ENCODE measurements around the gene NXT1. TPM values are rescaled to one million over a fixed set of nuclear protein-coding genes. Genes with fewer than 3 reads are reported as not detected.

Gene NXT1
- total RNA-seq, 1 donor from 2014 or later = 16.9 TPM

DNA sequence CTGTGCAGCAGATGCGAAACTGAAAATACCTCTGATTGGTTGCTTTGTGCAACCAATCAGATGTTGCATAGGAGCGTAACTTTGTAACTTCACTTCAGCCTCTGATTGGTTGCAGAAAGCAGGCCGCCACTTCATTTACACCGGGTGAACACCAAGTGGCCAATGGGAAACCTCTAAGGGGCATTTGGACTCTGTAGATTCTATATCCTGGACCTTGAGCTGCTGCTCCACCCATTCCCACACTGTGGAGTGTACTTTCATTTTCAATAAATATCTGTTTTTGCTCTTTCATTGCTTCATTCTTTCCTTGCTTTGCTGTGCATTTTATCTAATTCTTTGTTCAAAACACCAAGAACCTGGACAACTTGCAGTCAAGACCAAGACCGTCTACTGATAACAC lies 14.1 kb upstream of the NXT1 start:
- H3K27ac Mint-ChIP-seq (ENCODE audit: unreplicated experiment) = no peak overlapping the region
- no peak for DNase-seq (ENCODE audit: low spot score)
- no peaks in the 10 kb centered on the region for H3K36me3 Mint-ChIP-seq (ENCODE audit: low read depth)
- no peaks in the 10 kb centered on the region for H3K4me1 Mint-ChIP-seq (ENCODE audit: low read depth)
- no peaks in the 10 kb centered on the region for H3K9me3 Mint-ChIP-seq (ENCODE audit: low read depth)
- no peaks in the 10 kb centered on the region for H3K27me3 Mint-ChIP-seq (ENCODE audit: low read depth)
- no peak overlapping the region for H3K4me3 Mint-ChIP-seq (ENCODE audit: unreplicated experiment)
- TF ChIP-seq, protein P1, sequence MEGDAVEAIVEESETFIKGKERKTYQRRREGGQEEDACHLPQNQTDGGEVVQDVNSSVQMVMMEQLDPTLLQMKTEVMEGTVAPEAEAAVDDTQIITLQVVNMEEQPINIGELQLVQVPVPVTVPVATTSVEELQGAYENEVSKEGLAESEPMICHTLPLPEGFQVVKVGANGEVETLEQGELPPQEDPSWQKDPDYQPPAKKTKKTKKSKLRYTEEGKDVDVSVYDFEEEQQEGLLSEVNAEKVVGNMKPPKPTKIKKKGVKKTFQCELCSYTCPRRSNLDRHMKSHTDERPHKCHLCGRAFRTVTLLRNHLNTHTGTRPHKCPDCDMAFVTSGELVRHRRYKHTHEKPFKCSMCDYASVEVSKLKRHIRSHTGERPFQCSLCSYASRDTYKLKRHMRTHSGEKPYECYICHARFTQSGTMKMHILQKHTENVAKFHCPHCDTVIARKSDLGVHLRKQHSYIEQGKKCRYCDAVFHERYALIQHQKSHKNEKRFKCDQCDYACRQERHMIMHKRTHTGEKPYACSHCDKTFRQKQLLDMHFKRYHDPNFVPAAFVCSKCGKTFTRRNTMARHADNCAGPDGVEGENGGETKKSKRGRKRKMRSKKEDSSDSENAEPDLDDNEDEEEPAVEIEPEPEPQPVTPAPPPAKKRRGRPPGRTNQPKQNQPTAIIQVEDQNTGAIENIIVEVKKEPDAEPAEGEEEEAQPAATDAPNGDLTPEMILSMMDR (IDR thresholded peaks at IDR 0.05) = no peak

DNA sequence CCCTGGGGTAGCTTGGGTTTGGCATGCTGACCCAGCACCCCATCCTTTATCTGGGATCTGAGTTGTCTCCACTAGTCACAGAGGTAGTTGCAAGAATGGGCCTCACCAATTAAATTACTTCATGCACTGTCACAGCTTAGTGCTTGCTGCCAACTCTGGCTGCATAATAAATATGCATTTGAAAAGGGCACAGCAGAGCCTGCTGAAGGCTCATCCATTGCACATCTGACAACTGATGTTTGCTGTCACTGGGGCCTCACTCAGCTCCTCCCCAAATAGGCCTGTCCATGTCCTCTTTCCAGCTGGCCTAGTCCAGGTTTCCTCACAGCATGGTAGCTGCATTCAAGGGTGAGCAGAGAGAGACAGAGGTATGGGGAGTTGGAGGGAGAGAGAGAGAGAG lies 13.3 kb upstream of the NXT1 start:
- TF ChIP-seq, protein P1 (IDR thresholded peaks at IDR 0.05) = no peak
- Mint-ChIP-seq H3K4me1 (ENCODE audit: low read depth) (no peaks in the 10 kb centered on the region), H3K27me3 (ENCODE audit: low read depth) (no peaks in the 10 kb centered on the region), H3K27ac (ENCODE audit: unreplicated experiment) (no peak overlapping the region), H3K4me3 (ENCODE audit: unreplicated experiment) (no peak overlapping the region), H3K36me3 (ENCODE audit: low read depth) (no peaks in the 10 kb centered on the region), H3K9me3 (ENCODE audit: low read depth) (no peaks in the 10 kb centered on the region)
- no peak for DNase-seq (ENCODE audit: low spot score)

DNA sequence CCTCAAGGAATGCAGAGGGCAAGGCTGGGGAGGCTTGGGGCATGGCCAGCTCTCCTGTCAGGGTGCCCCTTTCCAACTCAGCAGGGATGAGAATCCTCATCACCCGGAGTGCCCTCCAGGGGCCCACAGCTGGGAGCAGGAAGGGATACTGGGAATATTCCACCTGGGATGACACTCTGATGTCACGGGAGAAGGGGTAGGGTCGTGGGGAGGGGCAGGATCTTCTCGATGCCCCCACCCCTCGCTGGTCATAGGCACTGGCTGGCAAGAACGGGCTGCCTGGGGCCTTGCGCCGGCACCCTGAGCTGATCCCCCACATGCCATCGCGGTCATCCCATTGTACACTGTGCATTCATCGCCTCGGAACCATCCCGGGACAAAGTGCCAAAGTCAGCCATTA lies 10.6 kb upstream of the NXT1 start:
- no peak for DNase-seq (ENCODE audit: low spot score)
- no peaks in the 10 kb centered on the region for H3K27me3 Mint-ChIP-seq (ENCODE audit: low read depth)
- no peak overlapping the region for H3K4me3 Mint-ChIP-seq (ENCODE audit: unreplicated experiment)
- TF ChIP-seq, protein P1 (IDR thresholded peaks at IDR 0.05) = no peak
- H3K4me1 Mint-ChIP-seq (ENCODE audit: low read depth) = no peaks in the 10 kb centered on the region
- no peaks in the 10 kb centered on the region for H3K9me3 Mint-ChIP-seq (ENCODE audit: low read depth)
- H3K36me3 Mint-ChIP-seq (ENCODE audit: low read depth) = no peaks in the 10 kb centered on the region
- no peak overlapping the region for H3K27ac Mint-ChIP-seq (ENCODE audit: unreplicated experiment)

DNA sequence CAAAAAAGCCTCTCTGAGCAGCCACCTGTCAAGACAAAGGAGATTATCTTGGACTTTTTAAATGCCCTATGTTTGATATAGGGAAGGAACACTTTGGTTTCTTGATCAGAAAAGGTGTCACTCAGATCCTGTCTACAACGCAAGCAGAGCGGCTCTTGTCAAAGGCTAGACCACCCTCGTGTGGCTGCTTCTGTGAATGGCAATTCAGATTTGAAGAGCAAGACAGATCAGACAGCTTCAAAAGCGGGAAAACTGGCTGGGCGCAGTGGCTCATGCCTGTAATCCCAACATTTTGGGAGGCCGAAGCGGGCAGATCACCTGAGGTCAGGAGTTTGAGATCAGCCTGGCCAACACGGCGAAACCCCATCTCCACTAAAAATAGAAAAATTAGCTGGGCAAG lies 10.1 kb upstream of the NXT1 start:
- DNase-seq (ENCODE audit: low spot score) = no peak
- H3K4me3 Mint-ChIP-seq (ENCODE audit: unreplicated experiment) = no peak overlapping the region
- H3K4me1 Mint-ChIP-seq (ENCODE audit: low read depth) = no peaks in the 10 kb centered on the region
- no peaks in the 10 kb centered on the region for H3K27me3 Mint-ChIP-seq (ENCODE audit: low read depth)
- no peaks in the 10 kb centered on the region for H3K9me3 Mint-ChIP-seq (ENCODE audit: low read depth)
- TF ChIP-seq, protein P1 (IDR thresholded peaks at IDR 0.05) = peak; percentile 93
- H3K36me3 Mint-ChIP-seq (ENCODE audit: low read depth) = no peaks in the 10 kb centered on the region
- no peak overlapping the region for H3K27ac Mint-ChIP-seq (ENCODE audit: unreplicated experiment)

DNA sequence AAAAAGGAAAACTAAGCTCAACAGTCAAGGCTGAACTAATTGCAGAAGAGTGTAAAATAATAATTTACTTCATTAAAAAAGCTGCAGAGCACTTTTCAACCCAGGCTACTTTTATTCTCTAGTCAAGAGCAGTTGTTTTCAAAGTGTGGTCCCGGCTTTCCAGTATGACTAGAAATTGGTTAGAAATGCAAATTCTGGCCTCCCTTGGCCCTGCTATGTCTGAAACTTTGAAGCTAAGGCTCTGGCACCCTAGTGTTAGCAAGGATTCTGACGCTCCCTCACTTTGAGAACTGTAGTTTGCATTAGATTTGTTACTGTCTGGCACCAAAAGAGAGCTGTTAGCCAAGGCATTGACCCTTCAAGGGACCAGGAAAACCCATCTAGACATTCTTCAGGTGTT lies 9.5 kb upstream of the NXT1 start:
- no peaks in the 10 kb centered on the region for H3K36me3 Mint-ChIP-seq (ENCODE audit: low read depth)

More for the DNA sequence above, 9.5 kb upstream of the NXT1 start:
- H3K9me3 Mint-ChIP-seq (ENCODE audit: low read depth) = no peaks in the 10 kb centered on the region
- TF ChIP-seq, protein P1 (IDR thresholded peaks at IDR 0.05) = no peak
- H3K27me3 Mint-ChIP-seq (ENCODE audit: low read depth) = no peaks in the 10 kb centered on the region
- no peaks in the 10 kb centered on the region for H3K4me1 Mint-ChIP-seq (ENCODE audit: low read depth)
- no peak overlapping the region for H3K4me3 Mint-ChIP-seq (ENCODE audit: unreplicated experiment)
- H3K27ac Mint-ChIP-seq (ENCODE audit: unreplicated experiment) = no peak overlapping the region
- DNase-seq (ENCODE audit: low spot score) = no peak

All from chondrocyte (in vitro differentiated cells).